ENCODE data around the gene ORMDL3. TPM values are rescaled to one million over a fixed set of nuclear protein-coding genes. Genes with fewer than 3 reads are reported as not detected.
"Not testable (repeated sequence)": the region's sequence is repeated elsewhere in the genome, so short reads cannot be mapped to it uniquely, and the experiment has no call there.

The ORMDL3 gene
- total RNA-seq, 2 experiments from 2014 or later = 57.2 to 58.2 TPM

GRCh38 chr17:39908789-39909352 is 18.5 kb downstream of the ORMDL3 start:
- CTCF ChIA-PET = no interaction called here
- POLR2A ChIA-PET = no interaction called here

GRCh38 chr17:39904990-39905288 is 22.5 kb downstream of the ORMDL3 start:
- ChIA-PET CTCF (no interaction called here), POLR2A (no interaction called here)

- CTCF ChIA-PET = interaction anchor here (1.3 kb wide), 1 partner anchor 208 kb away, joined by 3 read pairs; no protein-coding TSS in a partner anchor
- POLR2A ChIA-PET = no interaction called here
Observed at GRCh38 chr17:39903158-39903884, 24.1 kb downstream of the ORMDL3 start.

DNA sequence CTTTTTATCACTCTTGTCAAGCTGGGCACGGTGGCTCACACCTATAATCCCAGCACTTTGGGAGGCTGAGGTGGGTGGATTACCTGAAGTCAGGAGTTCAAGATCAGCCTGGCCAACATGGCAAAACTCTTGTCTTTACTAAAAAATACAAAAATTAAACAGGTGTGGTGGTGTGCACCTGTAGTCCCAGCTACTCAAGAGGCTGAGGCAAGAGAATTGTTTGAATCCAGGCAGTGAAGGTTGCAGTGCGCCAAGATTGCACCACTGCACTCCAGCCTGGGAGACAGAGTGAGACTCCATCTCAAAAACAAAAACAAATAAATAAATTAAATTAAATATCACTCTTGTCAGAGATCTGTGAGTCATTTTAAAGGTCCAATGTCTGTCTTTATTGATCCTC is 25.4 kb downstream of the ORMDL3 start:
- CTCF ChIA-PET = interaction anchor here (0.6 kb wide), 1 partner anchor 352 kb away, joined by 3 read pairs; no protein-coding TSS in a partner anchor
- POLR2A ChIA-PET = not testable (repeated sequence)

- ChIA-PET CTCF (interaction anchor here (0.9 kb wide), 1 partner anchor 17 kb away, joined by 3 read pairs; no protein-coding TSS in a partner anchor), POLR2A (no interaction called here)
Observed at GRCh38 chr17:39899215-39899614, 28.2 kb downstream of the ORMDL3 start.

- POLR2A ChIA-PET = no interaction called here
- CTCF ChIA-PET = interaction anchor here (0.6 kb wide), 1 partner anchor 13 kb away, joined by 3 read pairs; no protein-coding TSS in a partner anchor
Observed at GRCh38 chr17:39898088-39898487, 29.3 kb downstream of the ORMDL3 start.

DNA sequence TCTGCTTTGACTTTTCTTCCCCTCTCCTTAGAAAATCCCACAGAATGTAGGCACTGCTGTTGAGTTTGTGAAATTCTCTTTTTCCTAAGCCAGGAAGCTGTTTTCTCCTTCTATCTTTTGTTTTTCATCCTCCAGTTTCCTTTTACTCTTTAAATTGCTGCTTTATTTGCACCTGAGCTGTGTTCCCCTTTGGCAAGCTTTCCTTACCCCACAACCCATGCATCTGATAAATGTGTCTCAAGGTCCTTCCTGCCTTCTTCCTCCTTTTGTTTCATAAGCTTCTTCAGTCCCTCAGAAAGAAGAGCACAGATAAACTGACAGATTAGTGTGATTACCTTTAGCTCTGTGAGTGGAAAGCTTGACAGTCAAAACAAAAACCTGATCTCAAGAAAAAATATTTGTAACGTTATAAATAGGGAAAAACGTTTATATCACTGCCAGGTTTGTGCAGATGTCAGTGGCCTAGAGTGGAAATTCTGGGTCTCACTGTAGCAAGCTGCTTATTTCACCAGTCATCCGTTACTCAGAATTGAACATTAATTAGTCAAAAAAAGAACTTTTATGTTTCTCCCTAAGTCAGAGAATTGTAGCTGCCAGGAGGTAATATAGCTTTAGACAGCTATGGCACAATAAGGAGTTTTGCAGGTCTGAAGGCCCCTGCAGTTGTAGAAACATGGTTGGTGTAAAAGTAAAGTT is 32.6 kb downstream of the ORMDL3 start:
- ChIA-PET POLR2A (interaction anchor here (0.7 kb wide), 1 partner anchor 31 kb away, joined by 3 read pairs; no protein-coding TSS in a partner anchor), CTCF (interaction anchor here (0.7 to 1.5 kb wide), 2 partner anchors 46 to 86 kb away, joined by 3 to 4 read pairs; partner anchors contain the start of gene PSMD3)

DNA sequence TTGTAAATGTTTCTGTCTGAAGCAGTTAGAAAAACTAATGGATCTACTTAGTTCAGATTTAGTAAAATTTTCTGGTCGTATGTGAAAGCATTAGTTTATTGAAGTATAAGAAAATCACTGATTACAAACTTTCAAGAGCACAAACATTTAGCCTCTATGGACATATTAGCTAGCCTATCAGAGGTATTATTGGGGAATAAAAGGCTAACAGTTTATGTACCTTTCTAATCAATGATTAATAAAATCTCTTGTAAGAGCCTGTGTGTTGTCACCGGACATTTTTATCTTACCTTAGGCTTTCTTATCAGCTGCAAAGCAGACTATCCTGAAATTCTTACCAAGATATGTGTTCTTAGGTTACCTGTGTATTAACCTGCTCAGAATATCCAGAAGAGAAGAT is 38.2 kb downstream of the ORMDL3 start:
- ChIA-PET POLR2A (no interaction called here), CTCF (no interaction called here)

- CTCF ChIA-PET = interaction anchor here (1.0 to 1.5 kb wide), 2 partner anchors 10 to 72 kb away, joined by 3 to 4 read pairs; no protein-coding TSS in a partner anchor
- POLR2A ChIA-PET = no interaction called here
Observed at GRCh38 chr17:39887078-39887477, 40.3 kb downstream of the ORMDL3 start.

DNA sequence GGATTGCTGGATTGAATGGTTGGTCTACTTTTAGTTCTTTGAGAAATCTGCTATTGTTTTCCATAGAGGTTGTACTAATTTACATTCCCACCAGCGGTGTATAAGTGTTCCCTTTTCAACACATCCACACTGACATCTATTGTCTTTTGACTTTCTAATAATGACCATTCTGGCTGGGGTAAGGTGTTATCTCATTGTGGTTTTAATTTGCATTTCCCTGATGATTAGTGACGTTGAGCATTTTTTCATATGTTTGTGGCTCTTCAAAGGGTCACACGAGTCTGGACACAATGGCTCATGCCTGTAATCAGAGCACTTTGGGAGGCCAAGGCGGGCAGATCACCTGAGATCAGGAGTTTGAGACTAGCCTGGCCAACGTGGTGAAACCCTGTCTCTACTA is 41.3 kb downstream of the ORMDL3 start:
- POLR2A ChIA-PET = interaction anchor here (0.6 kb wide), 1 partner anchor 331 kb away, joined by 3 read pairs; no protein-coding TSS in a partner anchor
- CTCF ChIA-PET = interaction anchor here (0.6 kb wide), 1 partner anchor 74 kb away, joined by 3 read pairs; no protein-coding TSS in a partner anchor

- ChIA-PET POLR2A (interaction anchor here (0.6 to 1.2 kb wide), 2 partner anchors 108 kb away, joined by 3 to 6 read pairs; partner anchors contain the start of gene PSMD3), CTCF (interaction anchor here (0.9 to 1.9 kb wide), 8 partner anchors 8 to 251 kb away, joined by 3 to 7 read pairs (median 3); partner anchors contain the start of gene PSMD3)
Observed at GRCh38 chr17:39872751-39873150, 54.6 kb downstream of the ORMDL3 start.

GRCh38 chr17:39871801-39872200 is 55.6 kb downstream of the ORMDL3 start:
- POLR2A ChIA-PET = no interaction called here

More at GRCh38 chr17:39871801-39872200, 55.6 kb downstream of the ORMDL3 start:
- CTCF ChIA-PET = interaction anchor here (0.6 to 2.4 kb wide), 4 partner anchors 11 to 142 kb away, joined by 3 to 7 read pairs (median 4); partner anchors contain the start of gene PSMD3

Other genes starting within 250 kb of the ORMDL3 start
- gene PGAP3, start 239.5 kb downstream of the ORMDL3 start, total RNA-seq = 1 to 10 TPM; 6.6 to 8.6 TPM
- gene ERBB2, start 227.5 kb downstream of the ORMDL3 start, total RNA-seq = 1 to 10 TPM; 3.3 to 3.5 TPM
- 10 to 100 TPM; 45.2 to 48.1 TPM for gene MIEN1, start 197.1 kb downstream of the ORMDL3 start, total RNA-seq
- not detected for gene GRB7, start 189.7 kb downstream of the ORMDL3 start, total RNA-seq
- 10 to 100 TPM; 92.3 to 93.0 TPM for gene IKZF3, start 63.3 kb downstream of the ORMDL3 start, total RNA-seq
- under 1 TPM; 0.42 to 0.44 TPM for gene ZPBP2, start 59.4 kb downstream of the ORMDL3 start, total RNA-seq
- gene GSDMB, start 9.0 kb downstream of the ORMDL3 start, total RNA-seq = 10 to 100 TPM; 12.0 to 13.4 TPM
- gene LRRC3C, start 131 bp upstream of the ORMDL3 start, total RNA-seq = not detected
- under 1 TPM; 0.08 to 0.10 TPM for gene GSDMA, start 35.4 kb upstream of the ORMDL3 start, total RNA-seq
- gene PSMD3, start 53.2 kb upstream of the ORMDL3 start, total RNA-seq = 100 to 1,000 TPM; 193 to 197 TPM
- not detected for gene CSF3, start 87.8 kb upstream of the ORMDL3 start, total RNA-seq
- 100 to 1,000 TPM; 115 to 121 TPM for gene MED24, start 126.8 kb upstream of the ORMDL3 start, total RNA-seq
- gene THRA, start 135.4 kb upstream of the ORMDL3 start, total RNA-seq = 10 to 100 TPM; 11.6 to 12.6 TPM
- gene NR1D1, start 173.0 kb upstream of the ORMDL3 start, total RNA-seq = 1 to 10 TPM; 7.7 to 8.3 TPM
- 10 to 100 TPM; 80.5 to 84.8 TPM for gene MSL1, start 194.4 kb upstream of the ORMDL3 start, total RNA-seq
- 10 to 100 TPM; 87.3 to 89.1 TPM for gene CASC3, start 212.9 kb upstream of the ORMDL3 start, total RNA-seq
- 1 to 10 TPM; 5.1 to 5.4 TPM for gene RAPGEFL1, start 249.9 kb upstream of the ORMDL3 start, total RNA-seq

All from activated CD8-positive, alpha-beta memory T cell treated with anti-CD3 and anti-CD28 coated beads for 36 hours (primary cell).